ENCODE data around the gene CD52. TPM values are rescaled to one million over a fixed set of nuclear protein-coding genes. Genes with fewer than 3 reads are reported as not detected.
"Not testable (repeated sequence)": the region's sequence is repeated elsewhere in the genome, so short reads cannot be mapped to it uniquely, and the experiment has no call there.

CD52 gene
- total and polyA plus RNA-seq, 5 experiments from 2014 or later = 772 to 6,863 (median 6,330) TPM

GRCh38 chr1:26307363-26307781, 10.4 kb upstream of the CD52 start:
- H3K9me3 Mint-ChIP-seq = no peaks in the 10 kb centered on the region
- DNase-seq (peak in 3 of 10 donors; percentile 40 to 65 (median 43)), ATAC-seq (peak; percentile 37 to 48)
- H3K36me3 Mint-ChIP-seq = no peaks in the 10 kb centered on the region
- POLR2A ChIA-PET = interaction anchor here (0.6 to 28.3 kb wide), 4 partner anchors 12 to 69 kb away, joined by 3 to 2161 read pairs (median 120); partner anchors contain the start of genes CD52 and SH3BGRL3
- peak overlapping the region; percentile 88 to 99 (median 97) for H3K4me3 Mint-ChIP-seq
- H3K27me3 Mint-ChIP-seq = no peaks in the 10 kb centered on the region
- peaks cover 24 to 43% (median 38%) of the 10 kb centered on the region in 4 donors for H3K4me1 Mint-ChIP-seq
- H3K27ac Mint-ChIP-seq = peak overlapping the region; percentile 28 to 98 (median 94)

GRCh38 chr1:26307966-26308899, 9.5 kb upstream of the CD52 start:
- DNase-seq = peak in 1 of 10 donors; percentile 12
- H3K4me3 Mint-ChIP-seq = peak overlapping the region; percentile 45 to 99 (median 96)
- not testable (repeated sequence) for H3K36me3 Mint-ChIP-seq, H3K27me3 Mint-ChIP-seq, H3K9me3 Mint-ChIP-seq, ATAC-seq
- peak overlapping the region; percentile 55 to 98 (median 93) for H3K27ac Mint-ChIP-seq
- POLR2A ChIA-PET = interaction anchor here (0.6 to 28.3 kb wide), 5 partner anchors 11 to 173 kb away, joined by 3 to 2161 read pairs (median 3); partner anchors contain the start of genes CD52 and SH3BGRL3
- peaks cover 26 to 47% (median 40%) of the 10 kb centered on the region in 4 donors for H3K4me1 Mint-ChIP-seq

- DNase-seq = no peak
- POLR2A ChIA-PET = interaction anchor here (1.3 to 28.3 kb wide), 4 partner anchors 7 to 157 kb away, joined by 3 to 2161 read pairs (median 120); partner anchors contain the start of genes HMGN2, SH3BGRL3 and UBXN11
- Mint-ChIP-seq H3K27me3 (no peaks in the 10 kb centered on the region), H3K27ac (peak overlapping the region in 6 of 10 donors; percentile 43 to 93 (median 89)), H3K36me3 (peaks cover 0 to 16% (median 5%) of the 10 kb centered on the region in 3 donors), H3K4me3 (peak overlapping the region in 8 of 10 donors; percentile 8 to 84 (median 76)), H3K4me1 (peaks cover 30 to 67% (median 53%) of the 10 kb centered on the region in 4 donors), H3K9me3 (no peaks in the 10 kb centered on the region)
- no peak for ATAC-seq
Measured at GRCh38 chr1:26314501-26314900, 3.3 kb upstream of the CD52 start.

DNA sequence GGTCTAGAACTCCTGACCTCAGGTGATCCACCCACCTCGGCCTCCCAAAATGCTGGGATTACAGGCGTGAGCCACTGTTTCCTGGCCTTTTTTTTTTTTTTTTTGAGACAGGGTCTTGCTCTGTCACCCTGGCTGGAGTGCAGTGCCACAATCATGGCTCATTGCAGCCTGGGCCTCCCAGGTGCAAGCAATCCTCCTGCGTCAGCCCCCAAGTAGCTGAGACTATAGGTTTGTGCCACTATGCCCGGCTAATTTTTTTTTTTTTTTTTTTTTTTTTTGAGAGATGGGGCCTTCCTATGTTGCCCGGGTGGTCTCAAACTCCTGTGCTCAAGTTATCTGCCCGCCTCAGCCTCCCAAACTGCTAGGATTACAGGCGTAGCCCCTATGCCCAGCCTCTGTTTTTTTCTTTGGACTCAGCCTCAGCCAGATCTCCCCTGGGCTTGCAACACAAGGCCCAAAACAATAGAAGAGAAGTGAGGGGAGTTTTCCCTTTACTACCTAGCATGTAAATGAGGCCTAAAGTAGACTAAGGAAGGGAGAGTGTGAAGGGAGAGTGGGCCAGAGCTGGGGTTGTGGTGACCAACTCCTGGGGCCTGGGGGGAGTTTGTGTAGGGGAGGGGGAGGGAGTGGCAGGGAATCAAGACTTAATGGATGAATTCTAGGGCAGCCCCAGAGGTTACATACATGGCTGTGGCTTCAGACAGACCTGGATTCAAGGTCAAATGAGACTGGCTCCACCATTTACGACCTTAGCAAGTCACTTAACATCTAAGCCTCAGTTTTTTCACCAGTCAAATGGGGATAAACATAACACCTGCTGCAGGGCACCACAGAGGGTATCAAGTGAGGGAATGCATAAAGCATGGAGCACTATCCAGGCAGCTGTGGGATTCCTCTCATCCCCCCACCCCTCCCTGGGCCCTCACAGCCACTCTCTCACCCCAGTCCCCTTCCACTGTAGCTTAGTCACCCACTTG, 1.6 kb upstream of the CD52 start:
- ATAC-seq = no peak
- DNase-seq = no peak
- peaks cover 4 to 30% (median 10%) of the 10 kb centered on the region in 3 donors for H3K36me3 Mint-ChIP-seq

GRCh38 chr1:26317146-26317545, 612 bp upstream of the CD52 start:
- no peaks in the 10 kb centered on the region for H3K9me3 Mint-ChIP-seq
- H3K4me3 Mint-ChIP-seq = peak overlapping the region; percentile 79 to 100 (median 96)
- POLR2A ChIA-PET = interaction anchor here (0.7 to 28.3 kb wide), 9 partner anchors 9 to 191 kb away, joined by 3 to 2161 read pairs (median 8); partner anchors contain the start of genes C1orf232, CEP85, SH3BGRL3 and UBXN11
- no peaks in the 10 kb centered on the region for H3K27me3 Mint-ChIP-seq
- DNase-seq (no peak), ATAC-seq (no peak)
- peaks cover 36 to 84% (median 69%) of the 10 kb centered on the region in 4 donors for H3K4me1 Mint-ChIP-seq
- peak overlapping the region; percentile 78 to 97 (median 91) for H3K27ac Mint-ChIP-seq
- H3K36me3 Mint-ChIP-seq = peaks cover 8 to 37% (median 16%) of the 10 kb centered on the region in 3 donors

More for the DNA sequence above, 1.6 kb upstream of the CD52 start:
- Mint-ChIP-seq H3K27me3 (no peaks in the 10 kb centered on the region), H3K27ac (peak overlapping the region; percentile 77 to 96 (median 88)), H3K4me1 (peaks cover 36 to 82% (median 65%) of the 10 kb centered on the region in 4 donors), H3K4me3 (peak overlapping the region; percentile 10 to 100 (median 78)), H3K9me3 (no peaks in the 10 kb centered on the region)
- POLR2A ChIA-PET = interaction anchor here (0.6 to 28.3 kb wide), 5 partner anchors 8 to 1003 kb away, joined by 3 to 2161 read pairs (median 8); partner anchors contain the start of genes CEP85, SH3BGRL3 and UBXN11

GRCh38 chr1:26318338-26319064, 743 bp downstream of the CD52 start:
- DNase-seq (no peak), ATAC-seq (no peak)
- peaks cover 38 to 89% (median 79%) of the 10 kb centered on the region in 4 donors for H3K4me1 Mint-ChIP-seq
- POLR2A ChIA-PET = interaction anchor here (0.7 to 28.3 kb wide), 16 partner anchors 9 to 276 kb away, joined by 3 to 2161 read pairs (median 6); partner anchors contain the start of genes C1orf232, CEP85, DHDDS and PDIK1L
- H3K9me3 Mint-ChIP-seq = no peaks in the 10 kb centered on the region
- H3K27me3 Mint-ChIP-seq = no peaks in the 10 kb centered on the region
- H3K36me3 Mint-ChIP-seq = peaks cover 8 to 51% (median 16%) of the 10 kb centered on the region in 3 donors
- peak overlapping the region; percentile 79 to 100 (median 96) for H3K4me3 Mint-ChIP-seq
- peak overlapping the region; percentile 78 to 97 (median 91) for H3K27ac Mint-ChIP-seq

DNA sequence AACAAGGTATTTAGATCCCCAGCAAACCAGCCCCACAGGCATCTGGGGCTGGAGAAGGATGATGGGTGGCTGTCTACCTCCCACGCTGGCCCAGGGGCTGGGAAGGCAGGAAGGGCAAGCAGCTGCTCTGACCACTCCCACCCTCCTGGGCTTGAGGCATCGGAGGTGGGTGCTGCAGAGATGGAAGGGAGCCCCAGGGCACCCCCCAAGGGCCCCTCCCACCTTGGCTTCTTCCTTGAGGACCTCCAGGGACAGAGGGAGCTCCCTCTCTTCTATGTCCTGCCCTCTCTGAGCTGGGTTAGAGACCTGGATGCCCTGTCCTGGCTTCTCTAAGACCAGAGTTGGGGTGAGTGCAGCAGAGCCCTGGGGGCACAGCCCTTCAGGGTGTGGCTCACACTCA, 3.1 kb downstream of the CD52 start:
- Mint-ChIP-seq H3K4me1 (peaks cover 31 to 76% (median 70%) of the 10 kb centered on the region in 4 donors), H3K36me3 (peaks cover 8 to 59% (median 16%) of the 10 kb centered on the region in 3 donors), H3K27ac (peak overlapping the region; percentile 88 to 99 (median 96)), H3K4me3 (peak overlapping the region; percentile 79 to 100 (median 96)), H3K27me3 (no peaks in the 10 kb centered on the region), H3K9me3 (no peaks in the 10 kb centered on the region)
- no peak for DNase-seq
- POLR2A ChIA-PET = interaction anchor here (0.7 to 28.3 kb wide), 18 partner anchors 10 to 153 kb away, joined by 3 to 2161 read pairs (median 6); partner anchors contain the start of genes C1orf232, CEP85, SH3BGRL3 and UBXN11
- ATAC-seq = peak; percentile 0 to 1

DNA sequence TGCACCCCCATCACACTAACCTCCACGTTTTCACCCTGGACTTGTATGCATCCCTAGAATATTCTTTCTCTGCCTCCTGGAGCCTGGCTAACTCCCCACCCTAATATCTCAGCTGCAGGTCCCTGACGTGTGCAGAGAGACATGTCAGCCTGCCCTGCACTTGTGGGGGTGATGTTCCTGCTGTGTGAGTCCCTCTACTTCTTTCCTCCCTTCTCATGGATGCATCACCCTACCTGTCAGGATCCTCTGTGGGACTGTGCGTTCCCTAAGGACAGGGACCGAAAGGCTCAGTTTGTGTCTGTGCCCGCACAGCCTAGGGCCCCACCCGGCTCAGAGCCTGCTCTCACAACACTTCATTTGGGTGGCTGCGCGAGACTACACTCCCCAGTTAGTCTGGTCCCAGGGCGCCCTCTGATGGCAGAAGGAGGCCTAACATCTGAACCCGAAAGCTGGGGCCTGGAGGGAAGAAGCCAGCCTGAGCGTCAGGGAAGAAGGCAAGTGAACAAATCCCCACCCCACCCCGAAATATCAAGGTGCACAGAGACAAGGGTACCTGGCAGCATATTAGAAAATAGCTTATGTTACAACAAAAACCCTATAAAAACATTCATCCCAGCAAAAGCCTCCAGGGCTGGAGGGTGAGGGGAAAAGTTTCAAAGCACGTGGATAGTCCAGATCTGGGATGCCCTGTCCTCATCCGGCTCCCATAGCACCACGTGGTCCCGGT, 3.7 kb downstream of the CD52 start:
- Mint-ChIP-seq H3K9me3 (no peaks in the 10 kb centered on the region), H3K4me1 (peaks cover 28 to 70% (median 64%) of the 10 kb centered on the region in 4 donors), H3K27me3 (no peaks in the 10 kb centered on the region), H3K27ac (peak overlapping the region; percentile 87 to 99 (median 94)), H3K4me3 (peak overlapping the region; percentile 79 to 100 (median 94)), H3K36me3 (peaks cover 8 to 59% (median 16%) of the 10 kb centered on the region in 3 donors)
- POLR2A ChIA-PET = interaction anchor here (0.6 to 28.3 kb wide), 21 partner anchors 9 to 153 kb away, joined by 3 to 2161 read pairs (median 6); partner anchors contain the start of genes C1orf232, CEP85, SH3BGRL3 and UBXN11
- ATAC-seq = peak; percentile 66 to 81
- DNase-seq = peak; percentile 86 to 98 (median 92)

DNA sequence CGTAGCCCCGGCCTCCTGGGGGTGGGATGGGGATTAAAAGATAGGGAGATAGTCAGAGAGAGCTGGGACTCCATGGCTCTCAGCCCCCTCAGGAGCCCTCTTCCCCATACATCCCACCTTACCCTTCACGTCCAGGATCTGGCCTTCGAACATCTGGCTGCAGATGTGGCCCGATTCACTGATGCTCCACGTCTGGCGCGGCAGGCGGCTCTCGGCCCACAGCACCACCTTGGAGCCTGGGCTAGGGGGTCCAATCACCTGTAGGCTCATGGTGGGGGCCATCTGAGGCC, 4.2 kb downstream of the CD52 start:
- H3K9me3 Mint-ChIP-seq = no peaks in the 10 kb centered on the region
- POLR2A ChIA-PET = interaction anchor here (0.6 to 28.3 kb wide), 19 partner anchors 9 to 95 kb away, joined by 3 to 2161 read pairs (median 6); partner anchors contain the start of genes CEP85, SH3BGRL3 and UBXN11
- peaks cover 8 to 59% (median 16%) of the 10 kb centered on the region in 3 donors for H3K36me3 Mint-ChIP-seq
- H3K27ac Mint-ChIP-seq = peak overlapping the region in 7 of 10 donors; percentile 24 to 98 (median 90)
- ATAC-seq (no peak), DNase-seq (no peak)
- H3K4me3 Mint-ChIP-seq = peak overlapping the region in 5 of 10 donors; percentile 19 to 98 (median 38)
- peaks cover 28 to 65% (median 59%) of the 10 kb centered on the region in 4 donors for H3K4me1 Mint-ChIP-seq
- H3K27me3 Mint-ChIP-seq = no peaks in the 10 kb centered on the region

GRCh38 chr1:26323382-26323781, 5.6 kb downstream of the CD52 start:
- Mint-ChIP-seq H3K4me3 (peak overlapping the region in 3 of 10 donors; percentile 6 to 79 (median 59)), H3K9me3 (no peaks in the 10 kb centered on the region), H3K36me3 (peaks cover 8 to 54% (median 16%) of the 10 kb centered on the region in 3 donors), H3K27me3 (no peaks in the 10 kb centered on the region), H3K4me1 (peaks cover 22 to 54% (median 49%) of the 10 kb centered on the region in 4 donors), H3K27ac (peak overlapping the region in 9 of 10 donors; percentile 60 to 91 (median 81))
- DNase-seq (no peak), ATAC-seq (no peak)
- POLR2A ChIA-PET = interaction anchor here (1.1 to 28.3 kb wide), 6 partner anchors 15 to 89 kb away, joined by 5 to 2161 read pairs (median 18); partner anchors contain the start of genes CEP85, SH3BGRL3 and UBXN11

All from naive thymus-derived CD8-positive, alpha-beta T cell (primary cell).